ACHN (cell line): ENCODE results near the gene IL15RA.
"Not testable (repeated sequence)": the region's sequence is repeated elsewhere in the genome, so short reads cannot be mapped to it uniquely, and the experiment has no call there.

Experiments
- DNase-seq: peaks from one replicate; pipeline ENCODE4 v3.0.0-alpha.2; 2015
- in situ Hi-C: cut with HindIII; loops from 2 replicates; pipeline ENCODE4 v1.10.0; 2017; ENCODE audit warnings: low sequenced_read_pairs, low pct_ligation_motif_present, low pct_unique_long_range_greater_than_20kb

Gene IL15RA

GRCh38 chr10:5975641-5976473 is 1.5 kb downstream of the IL15RA start:
- in situ Hi-C loops: no loop called here
- peak; percentile 18 for DNase-seq

- in situ Hi-C loops: no loop called here
- no peak for DNase-seq
Observed at GRCh38 chr10:5973069-5973468, 4.3 kb downstream of the IL15RA start.

- in situ Hi-C loops: no loop called here
- DNase-seq: no peak
Observed at GRCh38 chr10:5971886-5972285, 5.5 kb downstream of the IL15RA start.

GRCh38 chr10:5971315-5971832 is 6.0 kb downstream of the IL15RA start:
- in situ Hi-C loops: no loop called here
- no peak for DNase-seq

GRCh38 chr10:5970527-5970926 is 6.8 kb downstream of the IL15RA start:
- no peak for DNase-seq
- in situ Hi-C loops: no loop called here

GRCh38 chr10:5970066-5970465 is 7.3 kb downstream of the IL15RA start:
- in situ Hi-C loops: no loop called here
- DNase-seq: no peak

GRCh38 chr10:5968681-5969453 is 8.5 kb downstream of the IL15RA start:
- DNase-seq: no peak
- in situ Hi-C loops: no loop called here

GRCh38 chr10:5968037-5968680 is 9.2 kb downstream of the IL15RA start:
- DNase-seq: no peak
- in situ Hi-C loops: no loop called here

GRCh38 chr10:5965266-5965665 is 12.1 kb downstream of the IL15RA start:
- in situ Hi-C loops: no loop called here
- DNase-seq: peak; percentile 84

- no peak for DNase-seq
- in situ Hi-C loops: no loop called here
Observed at GRCh38 chr10:5964736-5965135, 12.6 kb downstream of the IL15RA start.

- in situ Hi-C loops: no loop called here
- no peak for DNase-seq
Observed at GRCh38 chr10:5963591-5963990, 13.8 kb downstream of the IL15RA start.

- no peak for DNase-seq
- in situ Hi-C loops: no loop called here
Observed at GRCh38 chr10:5963071-5963470, 14.3 kb downstream of the IL15RA start.

- in situ Hi-C loops, DNase-seq: not testable (repeated sequence)
Observed at GRCh38 chr10:5962358-5962940, 14.9 kb downstream of the IL15RA start.

GRCh38 chr10:5961405-5962100 is 15.8 kb downstream of the IL15RA start:
- in situ Hi-C loops: no loop called here
- DNase-seq: no peak

- in situ Hi-C loops, DNase-seq: not testable (repeated sequence)
Observed at GRCh38 chr10:5960973-5961275, 16.4 kb downstream of the IL15RA start.

GRCh38 chr10:5960070-5960972 is 17.0 kb downstream of the IL15RA start:
- no peak for DNase-seq
- in situ Hi-C loops: no loop called here

GRCh38 chr10:5959581-5960069 is 17.7 kb downstream of the IL15RA start:
- in situ Hi-C loops: no loop called here
- DNase-seq: no peak
